ENCODE data around the gene FBH1. TPM values are rescaled to one million over a fixed set of nuclear protein-coding genes. Genes with fewer than 3 reads are reported as not detected.
A peak's percentile ranks its signal among the peaks of the same experiment; 100 is the strongest.

The FBH1 gene
- total RNA-seq, 1 experiment from 2014 or later = 50.5 TPM

DNA sequence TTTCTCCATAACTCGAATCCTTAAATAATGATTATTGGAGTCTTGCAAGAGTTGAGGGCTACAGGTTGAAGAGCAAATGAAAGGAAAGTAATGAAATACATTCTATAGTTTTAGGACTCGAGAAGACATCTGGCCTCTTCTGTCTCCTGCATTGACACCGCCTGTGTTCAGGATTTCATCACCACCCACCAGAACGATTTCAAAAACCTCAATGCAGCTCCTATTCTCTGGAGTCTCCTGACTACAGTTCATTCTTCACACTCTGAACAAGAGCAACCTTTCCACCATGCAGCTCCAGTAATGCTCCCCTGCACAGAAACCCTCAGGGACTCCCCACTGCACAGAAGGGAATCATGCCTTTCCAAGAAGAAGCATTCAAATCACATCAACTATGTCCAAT lies 81.8 kb downstream of the FBH1 start:
- ATAC-seq (no peak), DNase-seq (ENCODE audit: low read depth, low spot score) (no peak)
- no peak overlapping the region for H3K4me3 ChIP-seq (ENCODE audit: low read depth in 2 of 2, low read length in 2 of 2)
- intact Hi-C loops (cut with micrococcal nuclease; ENCODE audit: unreplicated experiment) (no loop called here), in situ Hi-C loops (cut with HindIII; ENCODE audit: low pct_unique_long_range_greater_than_20kb, low sequenced_read_pairs) (no loop called here)
- no TSS peak for BruUV-seq (replicated peaks)
- ChIA-PET POLR2A (no interaction called here), CTCF (no interaction called here)
- peak overlapping the region; percentile 73 for H3K27ac ChIP-seq (ENCODE audit: low read length)
- no peaks in the 10 kb centered on the region for H3K27me3 ChIP-seq (ENCODE audit: control insufficient read depth, insufficient read depth, low read length)
- H3K36me3 ChIP-seq (ENCODE audit: control insufficient read depth, insufficient read depth, low read length) = no peaks in the 10 kb centered on the region
- no peak for TF ChIP-seq SIN3A (IDR thresholded peaks at IDR 0.05; ENCODE audit: borderline replicate concordance, insufficient read depth, low read depth, low read length)
- TF ChIP-seq, protein P1, sequence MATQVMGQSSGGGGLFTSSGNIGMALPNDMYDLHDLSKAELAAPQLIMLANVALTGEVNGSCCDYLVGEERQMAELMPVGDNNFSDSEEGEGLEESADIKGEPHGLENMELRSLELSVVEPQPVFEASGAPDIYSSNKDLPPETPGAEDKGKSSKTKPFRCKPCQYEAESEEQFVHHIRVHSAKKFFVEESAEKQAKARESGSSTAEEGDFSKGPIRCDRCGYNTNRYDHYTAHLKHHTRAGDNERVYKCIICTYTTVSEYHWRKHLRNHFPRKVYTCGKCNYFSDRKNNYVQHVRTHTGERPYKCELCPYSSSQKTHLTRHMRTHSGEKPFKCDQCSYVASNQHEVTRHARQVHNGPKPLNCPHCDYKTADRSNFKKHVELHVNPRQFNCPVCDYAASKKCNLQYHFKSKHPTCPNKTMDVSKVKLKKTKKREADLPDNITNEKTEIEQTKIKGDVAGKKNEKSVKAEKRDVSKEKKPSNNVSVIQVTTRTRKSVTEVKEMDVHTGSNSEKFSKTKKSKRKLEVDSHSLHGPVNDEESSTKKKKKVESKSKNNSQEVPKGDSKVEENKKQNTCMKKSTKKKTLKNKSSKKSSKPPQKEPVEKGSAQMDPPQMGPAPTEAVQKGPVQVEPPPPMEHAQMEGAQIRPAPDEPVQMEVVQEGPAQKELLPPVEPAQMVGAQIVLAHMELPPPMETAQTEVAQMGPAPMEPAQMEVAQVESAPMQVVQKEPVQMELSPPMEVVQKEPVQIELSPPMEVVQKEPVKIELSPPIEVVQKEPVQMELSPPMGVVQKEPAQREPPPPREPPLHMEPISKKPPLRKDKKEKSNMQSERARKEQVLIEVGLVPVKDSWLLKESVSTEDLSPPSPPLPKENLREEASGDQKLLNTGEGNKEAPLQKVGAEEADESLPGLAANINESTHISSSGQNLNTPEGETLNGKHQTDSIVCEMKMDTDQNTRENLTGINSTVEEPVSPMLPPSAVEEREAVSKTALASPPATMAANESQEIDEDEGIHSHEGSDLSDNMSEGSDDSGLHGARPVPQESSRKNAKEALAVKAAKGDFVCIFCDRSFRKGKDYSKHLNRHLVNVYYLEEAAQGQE (IDR thresholded peaks at IDR 0.05; ENCODE audit: insufficient read depth in 1 of 2, low read depth in 2 of 2, low read length in 1 of 2) = no peak
- TF ChIP-seq, protein P2, sequence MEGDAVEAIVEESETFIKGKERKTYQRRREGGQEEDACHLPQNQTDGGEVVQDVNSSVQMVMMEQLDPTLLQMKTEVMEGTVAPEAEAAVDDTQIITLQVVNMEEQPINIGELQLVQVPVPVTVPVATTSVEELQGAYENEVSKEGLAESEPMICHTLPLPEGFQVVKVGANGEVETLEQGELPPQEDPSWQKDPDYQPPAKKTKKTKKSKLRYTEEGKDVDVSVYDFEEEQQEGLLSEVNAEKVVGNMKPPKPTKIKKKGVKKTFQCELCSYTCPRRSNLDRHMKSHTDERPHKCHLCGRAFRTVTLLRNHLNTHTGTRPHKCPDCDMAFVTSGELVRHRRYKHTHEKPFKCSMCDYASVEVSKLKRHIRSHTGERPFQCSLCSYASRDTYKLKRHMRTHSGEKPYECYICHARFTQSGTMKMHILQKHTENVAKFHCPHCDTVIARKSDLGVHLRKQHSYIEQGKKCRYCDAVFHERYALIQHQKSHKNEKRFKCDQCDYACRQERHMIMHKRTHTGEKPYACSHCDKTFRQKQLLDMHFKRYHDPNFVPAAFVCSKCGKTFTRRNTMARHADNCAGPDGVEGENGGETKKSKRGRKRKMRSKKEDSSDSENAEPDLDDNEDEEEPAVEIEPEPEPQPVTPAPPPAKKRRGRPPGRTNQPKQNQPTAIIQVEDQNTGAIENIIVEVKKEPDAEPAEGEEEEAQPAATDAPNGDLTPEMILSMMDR (IDR thresholded peaks at IDR 0.05) = no peak
- no peak for TF ChIP-seq POLR2AphosphoS5 (IDR thresholded peaks at IDR 0.05; ENCODE audit: low read depth, low read length)
- no peak for TF ChIP-seq TCF7L2 (IDR thresholded peaks at IDR 0.05; ENCODE audit: low read depth, low read length)
- peaks cover 24% of the 10 kb centered on the region for H3K4me1 ChIP-seq (ENCODE audit: control insufficient read depth, insufficient read depth, low read length)
- H3K9me3 ChIP-seq (ENCODE audit: control insufficient read depth, insufficient read depth, low read depth, low read length) = no peaks in the 10 kb centered on the region

DNA sequence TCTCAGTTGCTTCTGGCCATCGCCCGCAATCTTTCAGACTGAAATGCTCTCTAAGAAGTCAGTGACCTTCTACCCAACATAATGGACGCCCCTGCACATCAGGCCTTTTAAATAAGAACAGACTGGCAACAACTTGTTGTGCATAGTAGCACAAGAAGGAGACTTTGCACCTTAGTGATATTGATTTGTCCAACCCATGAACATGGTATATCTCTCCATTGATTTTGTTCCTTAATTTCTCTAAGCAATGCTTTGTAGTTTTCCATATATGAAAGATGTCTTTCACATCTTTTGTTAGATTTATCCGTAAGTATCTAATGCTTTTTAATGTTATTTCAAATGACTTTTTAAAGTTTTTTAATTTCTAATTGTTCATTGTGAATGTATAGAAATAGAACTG lies 83.0 kb downstream of the FBH1 start:
- no peak for DNase-seq (ENCODE audit: low read depth, low spot score)
- Histone ChIP-seq H3K9me3 (ENCODE audit: control insufficient read depth, insufficient read depth, low read depth, low read length) (no peaks in the 10 kb centered on the region), H3K4me1 (ENCODE audit: control insufficient read depth, insufficient read depth, low read length) (peaks cover 24% of the 10 kb centered on the region), H3K4me3 (ENCODE audit: low read depth in 2 of 2, low read length in 2 of 2) (no peak overlapping the region), H3K27ac (ENCODE audit: low read length) (peak overlapping the region; percentile 44; the same call in 1 of the 2 replicates), H3K36me3 (ENCODE audit: control insufficient read depth, insufficient read depth, low read length) (no peaks in the 10 kb centered on the region), H3K27me3 (ENCODE audit: control insufficient read depth, insufficient read depth, low read length) (no peaks in the 10 kb centered on the region)
- POLR2A ChIA-PET = no interaction called here
- intact Hi-C loops (cut with micrococcal nuclease; ENCODE audit: unreplicated experiment) = no loop called here
- TF ChIP-seq SIN3A (IDR thresholded peaks at IDR 0.05; ENCODE audit: borderline replicate concordance, insufficient read depth, low read depth, low read length) (no peak), POLR2AphosphoS5 (IDR thresholded peaks at IDR 0.05; ENCODE audit: low read depth, low read length) (no peak), TCF7L2 (IDR thresholded peaks at IDR 0.05; ENCODE audit: low read depth, low read length) (no peak)
- TF ChIP-seq, protein P2 (IDR thresholded peaks at IDR 0.05) = no peak
- TF ChIP-seq, protein P1 (IDR thresholded peaks at IDR 0.05; ENCODE audit: insufficient read depth in 1 of 2, low read depth in 2 of 2, low read length in 1 of 2) = no peak
- ATAC-seq = no peak
- CTCF ChIA-PET = no interaction called here
- BruUV-seq (replicated peaks) = no TSS peak
- in situ Hi-C loops (cut with HindIII; ENCODE audit: low pct_unique_long_range_greater_than_20kb, low sequenced_read_pairs) = no loop called here
